HG02870 (cell line): ENCODE data around the gene NEDD4L.

ENCODE experiments used
- ATAC-seq: cut with Tn5 transposase; IDR thresholded peaks from one replicate; pipeline ENCODE4 v1.9.1; 2021; ENCODE audit warnings: mild to moderate bottlenecking, moderate library complexity; ENCODE audit not compliant: unreplicated experiment

Gene NEDD4L

DNA sequence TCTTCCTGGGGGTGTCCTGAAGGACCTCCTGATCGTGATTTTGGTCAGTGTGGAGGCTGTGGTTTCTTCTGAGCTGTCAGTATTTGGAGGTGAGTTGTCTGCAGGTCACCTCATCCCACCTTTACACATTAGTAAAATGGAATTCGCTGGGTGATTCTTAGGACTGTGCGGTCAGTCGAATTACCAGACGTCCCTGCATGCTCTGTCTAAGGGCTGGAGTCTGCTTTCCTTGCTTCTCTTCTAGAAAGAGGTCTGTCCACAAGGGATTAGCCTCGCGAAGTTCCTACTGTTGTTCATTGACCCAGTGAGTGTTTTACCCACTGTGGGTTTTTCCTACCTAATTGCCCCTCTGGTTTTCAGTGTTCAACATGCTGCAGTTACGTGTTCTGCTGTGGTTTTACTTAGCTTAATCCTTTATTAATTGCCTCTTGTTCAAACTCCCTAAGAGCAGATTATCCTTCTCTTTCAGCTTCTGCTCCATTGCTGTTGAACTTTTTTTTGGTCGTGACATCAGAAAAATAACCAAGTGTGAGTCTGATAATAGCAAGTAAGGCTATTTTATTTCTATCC lies 183.4 kb downstream of the NEDD4L start:
- no peak for ATAC-seq

DNA sequence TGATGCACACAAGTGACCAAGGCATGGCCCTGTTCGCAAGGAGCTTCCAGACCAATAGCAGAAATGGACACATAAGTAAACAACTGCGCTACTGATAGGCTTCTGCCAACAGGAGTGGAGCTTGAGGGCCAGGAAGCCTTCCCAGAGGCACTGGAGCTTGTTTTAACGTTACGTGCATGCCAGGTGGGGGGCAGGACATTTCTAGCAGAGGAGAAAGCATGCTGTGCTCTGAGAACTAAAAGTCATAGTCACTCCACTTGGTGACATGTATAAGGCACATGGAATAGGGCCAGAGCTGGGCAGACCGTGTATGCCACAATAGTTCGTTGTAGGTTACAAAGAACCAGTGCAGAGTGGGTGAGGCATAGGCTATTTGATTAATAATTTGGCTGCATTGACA lies 184.2 kb downstream of the NEDD4L start:
- ATAC-seq = no peak

DNA sequence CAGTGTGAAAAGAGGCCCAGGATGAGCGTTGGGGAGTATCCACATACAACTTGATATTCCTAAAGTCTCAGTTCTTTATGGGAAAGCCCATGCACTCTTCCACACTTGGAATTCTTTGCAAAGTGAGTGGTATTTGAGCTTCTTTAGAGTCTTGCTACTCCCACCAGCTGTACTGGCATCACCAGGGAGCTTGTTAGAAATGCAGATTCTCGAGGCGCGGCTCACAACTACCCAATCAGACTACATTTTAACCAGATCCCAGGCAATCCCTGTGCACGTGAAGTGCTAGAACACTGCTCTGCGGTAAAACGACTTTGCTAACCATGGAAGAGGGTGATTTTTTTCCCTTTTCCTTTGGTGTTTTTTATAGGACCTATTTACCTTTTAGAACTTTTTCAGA lies 184.7 kb downstream of the NEDD4L start:
- no peak for ATAC-seq

DNA sequence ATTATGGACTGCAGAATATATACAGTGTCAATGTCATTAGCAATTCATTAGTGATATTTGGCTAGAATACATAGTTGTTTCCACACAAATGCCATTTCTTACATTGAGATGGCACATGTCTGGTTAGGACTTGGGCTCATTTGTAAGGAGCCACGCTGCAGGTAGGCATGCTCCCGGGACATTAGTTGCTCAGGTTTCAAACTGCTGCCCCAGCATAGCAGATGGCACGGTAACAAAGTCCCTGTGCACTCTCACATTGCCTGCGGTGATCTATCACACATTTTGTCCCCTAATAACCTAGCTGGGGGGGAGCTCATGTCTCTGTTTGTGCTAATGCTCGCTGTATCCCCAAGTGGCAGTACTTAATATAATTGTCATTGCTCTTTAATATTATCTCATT lies 185.1 kb downstream of the NEDD4L start:
- ATAC-seq = no peak

DNA sequence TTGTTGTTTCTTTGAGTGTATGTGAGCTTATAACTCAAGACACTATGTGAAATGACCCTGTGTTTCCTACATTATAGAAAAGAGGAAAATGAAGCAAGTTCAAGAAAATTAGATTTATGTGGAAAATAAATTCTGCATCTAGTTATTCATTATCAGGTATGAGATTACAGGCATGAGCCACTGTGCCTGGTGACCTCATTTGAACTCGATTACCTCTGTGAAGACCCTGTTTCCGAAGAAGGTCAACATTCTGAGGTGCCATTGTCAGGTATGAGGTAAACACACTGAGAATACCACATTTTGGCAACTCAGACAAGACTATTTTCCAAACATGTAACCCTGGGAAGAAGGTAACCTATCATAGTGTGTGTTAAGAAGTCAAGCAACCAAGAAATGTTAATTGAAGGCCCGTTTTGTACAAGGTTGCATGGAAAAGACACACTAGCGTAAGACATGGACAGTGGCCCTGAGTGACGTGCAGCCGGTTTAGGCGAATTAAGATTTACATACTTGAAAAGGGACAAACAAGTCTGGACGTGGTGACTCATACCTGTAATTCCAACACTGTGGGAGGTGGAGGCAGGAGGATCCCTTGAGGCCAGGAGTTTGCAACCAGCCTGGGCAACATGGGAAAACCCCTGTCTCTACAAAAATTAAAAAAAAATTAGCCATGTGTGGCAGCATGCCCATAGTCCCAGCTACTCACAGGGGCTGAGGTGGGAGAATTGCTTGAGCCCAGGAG lies 186.6 kb downstream of the NEDD4L start:
- peak; percentile 53 for ATAC-seq

DNA sequence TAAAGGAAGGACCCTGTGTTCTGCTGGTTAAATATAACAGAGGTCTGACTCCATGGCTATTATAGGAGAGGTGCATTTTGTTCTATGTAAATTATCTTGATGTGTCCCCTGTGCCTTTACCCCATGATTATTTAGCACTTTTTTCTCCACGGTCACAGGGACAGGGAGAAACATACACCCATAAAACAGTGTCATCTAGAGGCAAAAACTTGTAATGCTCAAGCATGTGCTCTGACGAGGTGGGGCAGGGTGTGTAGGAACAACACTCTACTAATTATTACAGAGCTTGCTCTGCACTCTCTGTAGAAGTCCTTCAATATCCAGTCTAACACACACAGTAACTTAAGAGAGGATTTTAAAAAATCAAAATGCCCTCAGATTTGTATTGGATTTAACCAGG lies 187.9 kb downstream of the NEDD4L start:
- no peak for ATAC-seq

DNA sequence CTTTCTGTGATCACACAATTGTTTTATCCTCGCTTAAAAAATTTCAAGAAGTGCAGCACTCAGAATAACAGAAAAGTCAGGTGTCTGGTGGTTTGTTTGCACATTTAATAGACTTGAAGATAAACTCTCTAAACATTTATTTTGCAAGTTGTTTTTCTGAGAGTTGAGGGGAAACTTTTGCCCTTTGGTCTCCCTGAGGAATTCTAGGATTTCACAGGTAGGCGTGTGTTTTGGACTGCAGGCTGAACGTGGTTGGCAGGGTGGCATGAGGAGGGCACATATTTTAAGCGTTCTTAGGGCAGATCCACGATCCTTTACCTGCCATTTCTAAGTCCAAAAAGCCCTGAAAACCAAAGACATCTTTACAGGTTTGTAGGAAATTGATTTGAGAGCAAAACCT lies 188.6 kb downstream of the NEDD4L start:
- no peak for ATAC-seq

DNA sequence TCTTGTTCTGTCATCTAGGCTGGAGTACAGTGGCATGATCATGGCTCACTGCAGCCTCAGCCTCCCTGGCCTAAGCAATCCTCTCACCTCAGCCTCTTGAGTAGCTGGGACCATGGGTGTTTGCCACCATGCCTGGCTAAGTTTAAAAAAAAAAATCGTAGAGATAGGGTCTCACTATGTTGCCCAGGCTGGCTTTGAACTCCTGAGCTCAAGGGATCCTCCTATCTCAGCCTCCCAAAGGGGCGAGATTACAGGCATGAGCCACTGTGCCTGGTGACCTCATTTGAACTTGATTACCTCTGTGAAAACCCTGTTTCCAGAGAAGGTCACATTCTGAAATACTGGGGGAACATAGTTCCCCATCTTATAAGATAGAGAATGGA lies 190.3 kb downstream of the NEDD4L start:
- no peak for ATAC-seq

DNA sequence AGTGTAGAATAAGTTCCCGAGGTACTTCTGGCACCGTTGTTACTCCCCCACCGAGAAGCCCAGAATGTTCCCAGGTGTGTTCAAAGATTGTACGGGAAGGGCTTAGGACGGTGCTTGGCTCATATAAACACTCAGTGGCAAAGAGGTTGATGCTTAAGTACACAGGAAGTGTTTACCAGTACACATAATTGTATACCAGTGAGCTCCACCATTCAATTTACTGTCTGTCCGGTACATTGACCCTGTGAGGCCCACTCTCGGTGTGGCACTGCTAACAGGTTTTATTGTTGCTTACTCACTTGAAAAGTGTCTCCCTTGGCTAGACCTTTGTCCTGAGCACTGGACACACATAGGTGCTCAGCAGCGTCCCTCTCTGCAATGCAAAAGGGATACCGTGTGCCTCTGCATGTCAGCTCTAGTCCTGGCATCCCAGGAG lies 191.0 kb downstream of the NEDD4L start:
- no peak for ATAC-seq

DNA sequence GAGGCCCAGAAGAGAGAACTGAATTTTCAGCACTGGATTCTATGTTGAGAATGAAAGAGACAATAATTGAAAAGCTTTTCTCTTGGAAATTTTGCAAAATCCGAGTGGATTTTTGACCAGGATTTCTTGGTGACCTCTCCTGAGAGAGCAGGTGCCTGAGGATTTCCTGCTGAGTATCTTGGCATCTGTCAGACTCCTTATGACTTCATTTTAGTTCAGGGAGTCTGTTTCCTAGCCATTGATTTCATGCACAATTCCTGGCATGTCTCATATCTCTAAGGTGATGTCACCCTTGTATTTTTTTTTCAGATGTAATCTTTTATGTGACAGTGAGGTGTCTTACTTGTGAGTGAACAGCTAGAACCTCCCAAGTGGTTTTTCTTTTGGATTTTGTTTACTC lies 195.9 kb downstream of the NEDD4L start:
- ATAC-seq = no peak

DNA sequence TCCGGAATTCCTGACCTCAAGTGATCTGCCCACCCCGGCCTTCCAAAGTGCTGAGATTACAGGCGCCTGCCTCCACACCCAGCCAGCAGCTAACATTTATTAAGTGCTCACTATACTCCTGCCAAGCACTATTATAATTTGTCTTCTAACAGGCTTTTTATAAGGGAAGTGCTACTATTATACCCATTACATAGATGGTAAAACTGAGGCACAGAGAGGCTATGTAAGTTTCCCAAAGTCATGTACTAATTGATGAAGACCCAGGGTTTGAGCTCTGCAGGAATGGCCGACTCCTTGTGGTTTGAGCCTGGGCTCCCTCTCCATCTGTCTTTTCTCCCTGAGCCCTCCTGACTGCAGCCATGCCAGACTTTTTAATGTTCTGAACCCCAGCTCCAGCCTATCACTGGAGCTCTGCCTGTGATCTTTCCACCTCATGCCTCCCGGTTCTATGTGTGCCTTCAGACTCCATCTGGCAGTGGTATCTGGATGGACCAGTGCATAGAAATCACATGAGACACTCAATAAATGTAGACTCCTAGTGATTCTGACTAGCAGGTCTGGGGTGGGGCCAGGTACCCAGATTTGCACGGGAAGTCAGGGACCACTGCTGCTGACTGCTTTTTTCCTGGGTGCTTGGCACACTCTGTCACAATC lies 197.1 kb downstream of the NEDD4L start:
- ATAC-seq = no peak

DNA sequence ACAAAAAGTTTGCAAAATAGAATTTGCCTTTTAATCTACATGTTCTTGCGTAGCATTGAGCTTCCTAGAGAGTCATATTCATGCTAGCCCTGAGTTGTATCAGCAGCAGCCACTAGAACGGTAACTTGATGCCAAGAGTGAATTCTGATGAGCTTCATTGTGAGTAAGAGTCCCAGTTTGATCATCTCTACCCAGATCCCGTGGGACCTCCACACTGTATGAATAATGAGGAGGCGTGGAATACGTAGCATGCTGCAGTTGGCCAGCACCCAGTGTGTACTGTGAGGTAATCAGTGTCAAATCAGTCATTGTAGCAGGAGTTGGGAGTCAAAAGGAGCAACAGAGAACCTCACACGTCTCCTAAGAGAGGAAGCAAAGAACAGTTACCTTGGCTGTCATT lies 197.9 kb downstream of the NEDD4L start:
- ATAC-seq = no peak

DNA sequence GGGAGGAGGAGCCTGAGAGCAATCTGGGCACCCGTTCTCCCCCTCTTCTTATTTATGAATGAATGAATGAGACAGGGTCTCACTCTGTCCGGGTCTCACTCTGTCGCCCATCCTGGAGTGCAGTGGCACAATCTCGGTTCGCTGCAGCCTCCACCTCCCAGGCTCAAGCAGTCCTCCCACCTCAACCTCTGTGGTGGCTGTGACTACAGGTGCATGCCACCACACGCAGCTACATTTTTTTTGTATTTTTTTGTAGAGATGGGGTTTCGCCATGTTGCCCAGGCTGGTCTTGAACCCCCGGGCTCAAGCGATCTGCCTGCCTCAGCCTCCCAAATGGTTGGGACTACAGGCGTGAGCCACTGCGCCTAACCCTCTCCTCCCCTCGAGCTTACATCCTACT lies 198.4 kb downstream of the NEDD4L start:
- no peak for ATAC-seq

DNA sequence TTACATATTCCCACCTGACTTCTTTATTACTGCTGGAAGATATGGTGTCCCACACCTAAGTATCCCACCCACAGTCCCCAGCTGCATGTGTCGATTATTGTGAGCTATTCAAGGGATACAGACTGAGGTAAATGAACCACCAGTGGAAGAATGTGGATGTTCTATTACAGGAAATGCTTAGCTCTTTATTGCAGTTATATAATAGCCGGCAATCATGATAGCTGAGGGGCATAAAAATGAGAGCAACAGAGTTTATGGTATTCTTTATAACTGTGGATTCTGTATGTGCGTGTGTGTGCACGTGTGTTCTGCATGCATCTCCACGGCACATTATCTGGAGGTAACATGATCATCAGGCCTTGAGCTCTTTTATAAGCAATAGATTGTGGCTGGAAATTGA lies 198.9 kb downstream of the NEDD4L start:
- no peak for ATAC-seq

DNA sequence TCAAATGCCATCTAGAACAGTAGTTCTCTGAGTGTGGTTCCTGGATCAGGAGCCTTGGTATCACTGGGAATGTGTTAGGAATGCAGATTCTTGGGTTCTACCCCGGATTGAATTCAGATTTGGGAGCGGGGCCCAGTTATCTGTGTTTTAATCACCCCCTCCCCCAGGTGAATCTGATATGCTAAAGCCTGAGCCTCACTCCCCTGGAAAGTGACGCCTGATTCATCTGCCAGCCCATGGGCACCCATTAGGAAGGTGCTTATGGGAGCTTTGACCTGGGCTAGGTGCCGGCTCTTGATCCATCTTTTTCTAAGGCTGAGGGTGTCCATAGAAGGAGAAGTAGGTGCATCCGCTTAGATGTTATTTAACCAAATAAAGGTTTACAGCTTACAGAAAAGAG lies 199.4 kb downstream of the NEDD4L start:
- ATAC-seq = no peak

DNA sequence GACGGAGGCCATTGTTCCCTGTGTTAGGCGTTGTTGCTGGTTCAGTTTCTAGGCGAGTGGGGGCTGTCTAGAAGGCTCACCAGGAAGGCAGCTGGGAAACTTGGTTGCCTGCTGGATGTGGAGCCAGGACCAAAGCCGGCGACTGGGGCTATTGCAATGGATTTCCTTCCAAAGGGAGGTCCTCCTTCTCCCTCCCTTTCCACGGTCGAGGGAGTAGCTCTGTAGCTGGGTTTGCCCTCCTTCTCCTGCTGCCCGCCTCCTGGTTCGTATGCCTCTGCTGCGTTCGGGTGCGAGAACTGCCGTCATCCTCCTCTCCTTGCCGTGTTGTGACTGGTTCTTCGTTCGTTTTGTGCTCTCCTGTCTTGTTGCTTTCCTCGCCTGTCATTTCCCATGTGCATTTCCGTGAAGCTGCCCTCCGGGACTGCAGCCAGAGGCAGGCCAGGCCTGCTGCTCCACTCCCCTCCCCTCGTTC lies 203.4 kb downstream of the NEDD4L start:
- ATAC-seq = no peak

DNA sequence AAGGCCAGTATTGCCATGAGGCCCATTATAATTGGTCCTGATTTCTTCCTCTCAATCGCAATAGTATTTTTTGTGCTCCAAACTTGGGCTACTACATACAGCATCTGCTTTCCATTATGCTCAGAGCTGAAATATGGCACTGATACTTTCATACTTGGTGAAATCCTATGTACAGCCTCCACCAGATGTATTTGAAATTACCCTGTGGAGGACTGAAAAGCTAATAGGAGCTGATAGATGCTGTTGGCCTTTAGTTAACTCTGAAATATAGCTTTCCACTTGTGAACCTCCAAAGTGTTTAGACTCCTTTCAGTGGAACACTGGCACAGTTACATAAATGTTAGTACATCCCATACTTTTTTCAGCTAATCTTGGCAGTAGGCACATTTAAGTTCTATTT lies 205.7 kb downstream of the NEDD4L start:
- no peak for ATAC-seq

DNA sequence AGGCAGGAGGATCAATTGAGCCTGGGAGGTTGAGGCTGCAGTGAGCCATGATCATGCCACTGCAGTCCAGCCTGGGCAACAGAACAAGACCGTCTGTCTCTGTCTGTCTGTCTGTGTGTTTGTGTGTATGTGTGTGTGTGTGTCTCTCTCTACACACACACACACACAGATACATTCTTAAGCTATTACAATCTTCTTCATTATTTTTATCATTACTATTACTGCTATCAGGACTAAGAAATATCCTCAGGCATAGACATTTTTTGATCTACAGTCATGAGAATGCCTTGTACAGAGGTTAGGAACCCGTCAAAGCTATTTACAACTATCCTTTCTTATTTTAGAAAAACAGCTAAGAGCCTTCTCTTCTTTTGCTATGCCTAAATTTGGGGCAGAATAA lies 207.4 kb downstream of the NEDD4L start:
- ATAC-seq = no peak

DNA sequence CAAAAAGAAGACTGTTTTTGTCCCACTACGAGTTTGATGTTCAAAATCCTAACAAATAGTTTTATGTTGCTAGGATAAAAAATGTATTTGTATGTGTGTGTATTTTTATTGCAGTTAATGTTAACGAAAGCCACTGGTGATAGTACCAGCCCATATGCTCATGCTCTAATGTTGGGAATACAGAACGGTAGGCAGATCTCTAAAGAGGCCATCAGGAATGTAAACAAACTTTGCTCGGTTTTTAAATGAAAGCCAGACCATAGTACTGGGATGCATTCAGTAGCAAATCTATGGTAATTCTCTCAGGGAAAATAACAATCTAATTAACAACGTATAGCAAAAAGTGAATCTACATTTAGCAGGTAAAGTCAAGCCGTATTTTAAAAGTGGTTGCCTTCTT lies 208.1 kb downstream of the NEDD4L start:
- ATAC-seq = no peak

DNA sequence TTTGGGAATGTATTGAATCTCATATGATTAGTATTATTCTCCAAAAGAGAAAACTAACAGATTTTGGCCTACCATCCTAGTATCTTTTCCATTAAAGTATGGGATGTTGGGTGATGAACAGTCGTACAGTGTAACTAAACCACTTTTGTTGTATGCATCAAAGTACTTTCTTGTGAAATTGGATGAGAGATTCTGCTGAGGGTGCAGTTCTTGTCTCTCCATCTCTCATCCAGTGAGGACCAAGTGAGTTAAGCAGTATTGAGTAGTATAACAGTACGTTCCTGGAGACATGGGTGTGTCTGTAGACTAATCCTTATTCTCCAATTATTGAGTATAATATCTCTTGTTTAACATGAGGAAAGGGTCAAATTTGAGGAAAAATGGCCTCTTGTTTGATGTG lies 209.3 kb downstream of the NEDD4L start:
- ATAC-seq = no peak

DNA sequence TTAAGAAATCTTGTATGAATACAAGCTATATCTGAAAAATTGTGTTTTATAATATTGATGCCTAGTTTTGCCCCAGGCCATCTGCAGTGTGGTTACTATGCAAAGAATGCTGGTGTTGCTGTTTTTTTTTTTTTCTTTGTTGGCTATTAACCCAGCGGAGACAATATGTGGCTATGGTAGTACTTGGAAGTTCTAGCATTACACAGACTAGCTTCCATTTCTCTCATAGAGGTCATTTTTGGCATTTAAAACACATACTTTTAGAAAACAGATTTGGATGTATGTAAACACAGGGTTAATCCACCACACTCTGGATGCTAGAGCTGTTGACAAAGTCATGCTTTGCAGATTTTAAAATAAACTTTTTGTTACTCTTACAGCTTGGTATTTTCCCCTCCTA lies 209.8 kb downstream of the NEDD4L start:
- ATAC-seq = no peak

DNA sequence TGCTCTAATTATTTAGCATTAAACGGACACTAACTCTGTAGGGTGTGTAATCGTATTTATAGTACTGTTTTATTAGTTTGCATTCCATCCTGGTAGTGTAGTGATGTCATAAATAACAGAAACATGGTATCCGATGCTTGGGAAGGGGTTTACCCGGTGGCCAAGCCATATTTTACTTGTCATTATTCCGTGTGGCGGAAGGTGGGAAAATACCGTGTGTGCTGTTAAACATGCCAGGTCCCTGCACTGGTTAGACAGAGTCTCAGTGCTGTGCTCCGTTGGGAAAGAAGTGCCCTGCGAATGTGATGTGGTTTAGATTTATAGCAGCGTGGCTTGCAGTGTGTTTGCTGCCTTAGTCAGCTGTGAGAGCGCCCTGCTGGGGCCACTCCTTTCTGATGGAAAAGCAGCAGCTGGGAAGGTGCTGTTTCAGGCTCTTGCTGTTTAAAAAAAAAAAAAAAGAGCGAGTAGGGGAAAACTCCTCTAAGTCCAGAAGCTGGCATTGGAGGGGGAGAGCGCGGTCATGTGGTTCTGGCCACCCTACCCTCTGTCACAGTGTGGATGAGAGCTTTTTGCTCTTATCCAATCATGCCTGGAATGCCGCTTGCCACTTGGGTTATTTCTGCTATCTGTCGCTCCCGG lies 211.0 kb downstream of the NEDD4L start:
- no peak for ATAC-seq
